ENCODE results near the gene FAM193A.
"Not testable (repeated sequence)": the region's sequence is repeated elsewhere in the genome, so short reads cannot be mapped to it uniquely, and the experiment has no call there.

FAM193A gene

DNA sequence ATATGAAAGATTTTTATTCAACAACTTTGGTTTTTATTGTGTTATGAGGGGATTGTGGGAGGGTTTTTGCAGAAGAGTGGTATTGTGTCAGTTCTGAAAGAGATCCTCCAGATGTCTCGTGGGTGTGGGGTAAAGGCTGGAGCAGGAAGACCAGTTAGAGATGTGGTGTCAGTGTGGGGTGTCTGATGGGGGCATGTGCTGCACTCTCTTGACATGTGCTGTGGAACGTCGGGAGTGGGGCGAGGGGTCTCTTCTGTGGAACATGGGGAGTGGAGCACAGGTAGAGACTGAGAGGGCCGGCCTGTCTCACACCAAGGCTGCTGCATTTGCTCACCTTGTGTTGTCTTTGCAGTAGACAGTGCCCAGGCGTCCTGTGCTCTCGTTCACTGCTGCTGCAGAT lies 37.6 kb downstream of the FAM193A start:
- no peak for DNase-seq (ENCODE audit: low read depth in 2 of 2)

DNA sequence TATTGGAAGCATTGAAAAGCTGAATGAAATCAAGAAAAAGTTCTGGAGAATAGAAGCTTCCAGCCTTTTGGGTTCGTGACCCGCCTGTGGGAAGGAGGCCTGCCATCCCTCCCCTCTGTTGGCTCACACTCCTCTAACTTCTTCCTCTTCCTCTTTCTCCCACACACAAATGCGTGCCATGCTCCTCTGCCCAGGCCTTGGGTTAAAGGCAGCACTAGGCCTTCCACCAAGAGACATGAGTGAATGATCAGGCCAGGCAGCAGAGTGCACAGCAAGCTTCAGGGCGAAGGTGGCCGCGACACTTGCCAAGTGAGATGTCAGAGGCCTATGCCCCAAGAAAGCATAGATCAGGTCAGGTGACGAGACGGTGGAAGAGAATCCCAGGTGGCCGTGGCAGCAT lies 38.4 kb downstream of the FAM193A start:
- no peak for DNase-seq (ENCODE audit: low read depth in 2 of 2)

DNA sequence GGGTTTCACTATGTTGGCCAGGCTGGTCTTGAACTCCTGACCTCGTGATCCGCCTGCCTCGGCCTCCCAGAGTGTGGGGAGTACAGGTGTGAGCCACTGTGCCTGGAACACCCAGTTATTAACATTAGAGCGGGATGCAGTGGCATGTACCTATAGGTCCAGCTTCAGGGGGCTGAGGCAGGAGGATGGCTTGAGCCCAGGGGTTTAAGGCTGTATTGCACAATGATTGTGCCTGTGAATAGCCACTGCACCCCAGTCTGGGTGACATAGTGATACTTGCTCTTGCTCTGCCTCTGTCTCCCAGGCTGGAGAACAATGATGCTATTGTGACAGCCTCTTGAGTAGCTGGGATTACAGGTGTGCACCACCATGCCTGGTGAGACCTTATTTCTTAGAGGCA lies 39.8 kb downstream of the FAM193A start:
- DNase-seq (ENCODE audit: low read depth in 2 of 2) = no peak

DNA sequence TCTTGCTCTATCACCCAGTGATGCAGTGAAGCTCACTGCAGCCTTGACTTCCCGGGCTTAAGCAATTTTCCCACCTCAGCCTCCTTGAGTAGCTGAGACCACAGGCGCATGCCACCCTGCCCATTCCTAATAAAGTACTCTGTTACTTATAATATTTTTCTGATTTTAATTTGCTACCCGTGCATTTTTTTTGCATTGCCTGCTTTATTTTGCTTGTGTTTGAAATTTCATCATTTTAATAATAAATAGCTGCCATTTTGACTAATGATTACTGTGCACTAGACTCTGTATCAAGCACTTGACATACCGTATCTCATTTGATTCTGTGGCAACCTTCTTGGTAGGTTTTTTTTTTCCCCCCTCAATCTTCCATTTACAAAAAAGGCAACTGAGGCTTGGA lies 41.7 kb downstream of the FAM193A start:
- no peak for DNase-seq (ENCODE audit: low read depth in 2 of 2)

DNA sequence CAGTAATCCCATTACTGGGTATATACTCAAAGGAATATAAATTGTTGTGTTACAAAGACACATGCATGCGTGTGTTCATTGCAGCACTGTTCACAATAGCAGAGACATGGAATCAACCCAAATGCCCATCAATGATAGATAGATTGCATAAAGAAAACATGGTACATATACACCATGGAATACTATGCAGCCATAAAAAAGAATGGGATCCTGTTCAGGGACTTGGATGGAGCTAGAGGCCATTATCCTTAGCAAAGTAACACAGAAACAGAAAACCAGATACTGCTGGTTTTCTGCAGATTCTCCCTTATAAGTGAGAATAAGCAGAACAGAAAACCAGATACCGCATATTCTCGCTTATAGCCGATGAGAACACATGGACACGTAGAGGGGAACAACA lies 43.5 kb downstream of the FAM193A start:
- DNase-seq (ENCODE audit: low read depth in 2 of 2) = no peak

DNA sequence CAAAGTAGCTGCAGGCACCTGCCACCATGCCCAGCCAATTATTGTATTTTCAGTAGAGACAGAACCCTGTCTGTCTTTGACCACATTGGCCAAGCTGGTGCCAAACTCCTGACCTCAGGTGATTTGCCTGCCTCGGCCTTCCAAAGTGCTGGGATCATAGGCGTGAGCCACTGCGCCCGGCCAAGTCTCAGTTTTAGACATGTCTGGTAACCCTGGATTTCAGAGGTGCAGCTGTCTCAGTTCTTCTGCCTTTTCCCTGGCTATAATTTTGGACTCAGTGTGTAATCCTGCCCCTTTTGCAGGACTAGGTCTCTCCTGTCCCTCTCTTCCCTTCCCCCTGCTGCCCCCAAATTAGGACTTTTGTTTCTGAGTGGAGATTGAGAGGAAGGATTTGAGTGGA lies 46.6 kb downstream of the FAM193A start:
- DNase-seq (ENCODE audit: low read depth in 2 of 2) = no peak

DNA sequence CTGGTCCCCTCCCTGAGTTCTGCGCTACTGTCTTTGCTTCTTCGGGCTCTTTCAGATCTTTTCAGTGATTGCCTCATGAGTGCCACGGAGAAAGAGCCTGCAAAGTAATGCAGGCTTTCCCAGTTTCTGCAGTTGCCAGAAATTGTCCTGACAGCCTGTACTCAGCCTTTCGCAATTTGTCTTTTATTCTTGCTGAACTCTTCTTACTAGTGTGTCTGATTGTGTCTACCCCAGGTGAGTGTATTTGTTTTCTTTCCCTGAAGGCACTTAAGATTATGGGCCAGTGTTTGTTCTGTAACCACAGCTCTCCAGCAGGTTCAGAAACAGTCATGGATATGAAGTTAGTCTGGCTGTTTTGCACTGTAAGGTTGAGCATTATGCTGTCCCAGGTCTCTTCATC lies 47.1 kb downstream of the FAM193A start:
- DNase-seq (ENCODE audit: low read depth in 2 of 2) = no peak

DNA sequence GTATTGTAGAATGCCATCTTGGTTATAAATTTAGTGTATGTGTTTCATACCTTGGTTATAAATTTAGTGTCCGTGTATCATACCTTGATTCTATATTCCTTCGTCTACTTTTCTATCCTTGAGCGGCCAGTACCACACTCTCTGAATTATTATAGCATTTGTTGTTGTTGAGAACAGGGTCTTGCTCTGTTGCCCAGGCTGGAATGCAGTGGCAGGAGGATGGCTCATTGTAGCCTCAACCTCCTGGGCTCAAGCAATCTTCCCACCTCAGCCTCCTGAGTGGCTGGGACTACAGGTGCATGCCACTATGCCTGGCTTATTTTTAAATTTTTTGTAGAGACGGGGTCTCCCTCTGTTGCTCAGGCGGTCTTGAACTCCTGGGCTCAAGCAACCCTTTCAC lies 50.1 kb downstream of the FAM193A start:
- DNase-seq (ENCODE audit: low read depth in 2 of 2) = no peak

DNA sequence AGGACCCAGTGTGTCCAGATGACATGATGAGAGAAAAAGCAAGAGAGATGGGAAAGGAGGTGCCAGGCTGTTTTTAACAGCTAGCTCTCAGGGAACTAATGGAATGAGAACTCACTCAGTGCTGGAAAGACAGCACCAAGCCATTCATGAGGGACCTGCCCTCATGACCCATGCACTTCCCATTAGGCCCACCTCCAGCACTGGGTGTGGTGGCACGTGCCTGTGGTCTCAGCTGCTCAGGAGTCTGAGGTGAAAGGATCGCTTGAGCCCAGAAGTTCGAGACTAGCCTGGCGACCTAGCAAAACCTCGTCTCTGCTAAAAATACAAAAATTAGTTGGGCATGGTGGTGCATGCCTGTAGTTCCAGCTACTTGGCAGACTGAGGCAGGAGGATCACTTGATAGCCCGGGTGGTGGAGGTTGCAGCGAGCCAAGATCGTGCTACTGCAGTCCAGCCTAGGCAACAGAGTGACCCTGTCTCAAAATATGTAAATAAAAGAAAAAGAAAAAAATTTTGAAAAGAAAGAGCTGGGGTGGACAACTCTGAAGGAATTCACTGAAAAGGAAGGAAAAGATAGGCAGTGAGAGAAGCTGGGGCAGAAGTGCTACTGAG lies 50.9 kb downstream of the FAM193A start:
- no peak for DNase-seq (ENCODE audit: low read depth in 2 of 2)

DNA sequence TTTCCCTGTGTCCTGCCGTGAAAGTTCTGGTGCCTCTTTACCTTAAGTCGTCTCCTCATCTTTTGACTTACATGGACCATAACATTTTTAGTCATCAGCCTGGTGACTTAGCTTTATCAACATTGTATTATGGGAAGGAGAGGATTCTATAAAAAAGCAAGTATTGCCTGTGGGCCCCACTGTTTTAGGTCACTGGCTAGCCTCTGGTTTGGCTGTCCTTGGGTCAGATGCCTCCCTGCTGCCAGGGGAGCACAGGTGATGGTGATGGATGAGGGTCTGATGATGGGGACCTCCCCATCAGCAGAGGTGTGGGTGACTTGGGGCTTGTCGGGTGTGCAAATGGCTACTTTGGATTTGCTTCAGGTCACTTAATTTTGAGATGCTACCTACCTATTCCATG lies 51.8 kb downstream of the FAM193A start:
- DNase-seq (ENCODE audit: low read depth in 2 of 2) = no peak

DNA sequence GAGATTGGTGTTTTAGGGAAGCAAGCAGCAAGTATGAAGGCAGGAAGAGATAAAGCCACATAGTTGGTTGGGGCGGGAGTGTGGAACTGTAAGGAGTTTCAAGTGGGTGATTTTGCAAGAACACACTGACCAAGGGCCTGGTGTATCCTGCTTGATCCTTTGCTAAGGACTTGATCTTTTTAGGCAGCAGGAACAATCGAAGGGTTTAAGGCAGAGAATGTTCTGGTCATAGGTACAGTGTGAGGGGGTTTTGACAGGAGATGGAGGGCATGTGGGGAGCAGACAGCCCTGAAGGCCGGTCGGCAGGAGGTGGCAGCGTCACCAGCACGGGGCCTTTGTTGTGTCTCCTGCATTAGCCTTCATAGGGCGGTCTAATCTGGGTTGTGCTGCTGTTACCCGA lies 54.7 kb downstream of the FAM193A start:
- no peak for DNase-seq (ENCODE audit: low read depth in 2 of 2)

DNA sequence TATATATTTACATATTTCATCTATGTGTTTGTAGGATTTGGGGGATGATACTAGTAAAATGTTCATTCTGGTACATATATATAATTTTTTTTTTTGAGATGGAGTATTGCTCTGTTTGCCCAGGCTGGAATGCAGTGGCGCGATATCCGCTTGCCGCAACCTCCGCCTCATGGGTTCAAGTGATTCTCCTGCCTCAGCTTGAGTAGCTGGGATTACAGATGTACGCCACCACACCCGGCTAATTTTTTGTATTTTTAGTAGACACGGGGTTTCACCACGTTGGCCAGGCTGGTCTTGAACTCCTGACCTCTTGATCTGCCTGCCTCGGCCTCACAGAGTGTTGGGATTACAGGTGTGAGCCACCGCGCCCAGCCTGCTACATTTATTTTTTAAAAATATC lies 55.6 kb downstream of the FAM193A start:
- not testable (repeated sequence) for DNase-seq (ENCODE audit: low read depth in 2 of 2)

DNA sequence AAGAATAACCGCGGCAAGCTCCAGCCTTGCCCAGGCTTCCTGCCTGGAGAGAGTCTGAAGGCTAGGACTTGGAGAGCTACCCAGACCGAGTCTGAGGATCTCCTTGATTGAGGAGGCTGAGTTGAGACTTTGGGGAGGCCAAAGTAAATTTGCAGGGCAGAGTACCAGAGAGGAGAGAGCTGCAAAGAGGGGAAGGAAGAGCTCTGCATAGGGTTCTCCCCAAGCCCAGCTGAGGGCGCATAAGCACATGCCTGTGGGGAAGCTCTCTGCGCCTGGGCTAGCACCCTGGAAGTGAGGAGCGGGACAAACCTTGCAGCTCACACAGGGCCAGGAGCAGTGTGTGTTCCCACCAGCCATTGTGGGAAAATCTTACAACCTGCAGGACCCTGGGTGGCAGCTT lies 56.1 kb downstream of the FAM193A start:
- no peak for DNase-seq (ENCODE audit: low read depth in 2 of 2)

DNA sequence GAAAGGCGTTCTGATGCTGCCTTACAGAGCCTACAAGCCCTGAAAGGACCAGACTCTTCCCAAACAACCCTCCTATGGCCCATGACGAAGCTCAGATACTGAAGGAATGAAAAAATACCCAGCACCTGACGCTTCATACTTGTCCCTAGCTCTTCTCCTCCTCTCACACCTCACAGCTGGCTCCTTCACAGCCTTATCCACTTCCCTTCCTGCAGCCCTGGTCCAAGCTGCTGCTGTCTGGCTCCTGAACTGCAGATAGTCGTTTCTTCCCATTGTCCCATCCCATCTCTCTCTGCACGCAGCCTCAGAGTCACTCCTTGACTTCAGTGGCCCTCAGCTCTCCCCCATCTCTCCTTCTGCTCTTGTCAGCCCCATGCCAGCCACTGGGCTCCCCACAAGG lies 56.6 kb downstream of the FAM193A start:
- DNase-seq (ENCODE audit: low read depth in 2 of 2) = no peak

DNA sequence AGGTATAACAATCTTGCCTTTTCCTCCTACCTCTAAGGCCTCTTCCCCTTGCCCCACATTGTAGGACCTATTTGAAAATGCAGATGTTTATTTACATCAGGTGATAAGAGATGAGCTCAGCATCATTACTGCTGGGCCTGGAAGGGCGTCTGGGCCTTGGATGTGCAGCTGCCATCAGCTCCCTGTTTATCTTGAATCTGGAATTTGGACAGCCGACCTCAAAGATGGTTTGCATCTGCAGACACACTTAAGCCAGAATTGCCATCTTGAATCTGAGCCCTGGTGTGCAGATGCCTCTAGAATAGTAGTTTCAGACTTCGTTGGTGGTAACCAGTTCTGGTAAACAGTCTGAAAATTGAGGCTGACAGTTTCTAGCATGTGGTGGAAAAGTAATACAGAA lies 59.0 kb downstream of the FAM193A start:
- DNase-seq (ENCODE audit: low read depth in 2 of 2) = no peak

DNA sequence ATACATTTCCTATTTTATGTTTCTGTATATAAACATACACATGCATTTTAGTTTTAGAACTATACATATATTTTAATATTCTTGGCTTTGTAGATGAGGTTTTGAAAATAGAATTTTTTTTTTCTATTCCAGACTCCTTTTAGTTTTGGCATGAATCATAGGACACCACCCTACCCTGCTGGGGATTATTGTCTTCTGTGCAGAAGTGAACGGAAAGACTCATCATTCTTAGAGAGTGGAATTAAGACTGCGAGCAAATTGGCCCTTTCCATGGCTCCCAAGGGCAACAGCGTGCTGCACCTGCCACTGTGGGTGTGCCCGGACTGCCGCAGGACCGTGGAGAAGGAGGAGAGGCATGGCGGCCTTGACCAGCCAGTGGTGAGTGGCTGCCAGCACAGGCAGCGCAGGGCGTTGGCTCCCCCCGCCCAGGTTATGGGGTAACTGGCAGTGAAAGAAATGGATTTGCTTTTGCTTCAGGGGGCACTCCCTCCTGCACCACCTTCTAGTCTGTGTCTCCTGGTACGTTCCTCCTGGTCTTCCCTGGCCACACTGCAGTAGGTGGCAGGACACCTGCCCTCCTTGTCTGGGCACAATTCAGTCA lies 59.6 kb downstream of the FAM193A start:
- no peak for DNase-seq (ENCODE audit: low read depth in 2 of 2)

DNA sequence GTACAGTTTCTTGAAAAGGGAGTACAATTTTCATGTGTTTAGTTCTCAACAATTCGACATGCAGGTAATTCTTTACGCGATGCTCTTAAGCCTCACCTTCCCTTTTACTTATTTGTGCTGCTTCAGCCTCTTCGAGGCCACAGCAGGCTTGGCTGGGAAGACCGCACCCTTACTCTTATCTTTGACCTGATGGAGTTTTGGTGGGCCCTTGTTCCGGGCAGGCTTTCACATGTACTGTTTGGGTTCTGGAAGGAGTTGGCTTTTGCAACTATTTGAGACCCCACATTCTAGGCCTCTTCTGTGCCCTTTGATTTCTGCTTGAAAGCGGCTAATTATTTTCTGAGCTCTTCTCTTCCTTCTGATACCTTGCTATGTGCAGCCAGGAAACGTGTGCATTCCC lies 60.2 kb downstream of the FAM193A start:
- no peak for DNase-seq (ENCODE audit: low read depth in 2 of 2)

DNA sequence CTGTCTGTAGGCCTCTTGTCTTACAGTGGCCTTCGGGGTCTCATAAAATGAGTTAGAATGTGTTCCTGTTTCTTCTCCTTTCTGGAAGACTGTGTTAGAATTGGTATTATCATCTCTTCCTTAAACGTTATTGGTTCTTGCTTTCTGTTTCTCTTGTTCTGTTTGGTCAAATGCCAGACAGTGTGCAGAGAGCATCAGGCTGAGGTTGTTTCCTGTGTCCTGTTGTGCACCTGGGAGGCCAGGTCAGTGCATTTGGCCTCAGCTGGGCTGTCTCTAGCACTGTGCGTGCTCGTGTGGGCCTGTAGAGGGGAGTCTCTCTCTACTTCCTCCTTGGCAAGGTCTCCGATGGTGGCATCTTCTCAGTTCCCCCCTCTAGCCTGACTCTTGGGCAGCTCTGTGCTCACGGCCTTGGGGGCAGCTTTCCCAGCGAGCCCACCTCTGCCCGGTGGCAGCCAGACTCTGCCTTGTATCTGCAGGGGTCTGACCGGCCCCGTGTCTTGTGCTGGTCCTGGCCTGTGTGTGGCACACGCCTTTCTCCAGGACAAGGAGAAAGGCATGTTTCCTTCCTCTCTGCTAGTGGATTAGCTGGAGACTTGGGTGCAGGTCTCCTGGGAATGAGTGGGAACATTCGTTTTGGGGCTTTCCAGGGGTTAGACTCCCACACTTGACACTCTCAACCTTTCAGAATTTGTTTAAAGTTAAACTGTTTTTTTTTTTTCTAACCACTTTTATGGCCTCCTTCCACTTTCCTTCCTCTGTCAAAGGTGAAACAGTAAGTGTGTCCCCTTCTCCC lies 62.3 kb downstream of the FAM193A start:
- DNase-seq (ENCODE audit: low read depth in 2 of 2) = no peak

DNA sequence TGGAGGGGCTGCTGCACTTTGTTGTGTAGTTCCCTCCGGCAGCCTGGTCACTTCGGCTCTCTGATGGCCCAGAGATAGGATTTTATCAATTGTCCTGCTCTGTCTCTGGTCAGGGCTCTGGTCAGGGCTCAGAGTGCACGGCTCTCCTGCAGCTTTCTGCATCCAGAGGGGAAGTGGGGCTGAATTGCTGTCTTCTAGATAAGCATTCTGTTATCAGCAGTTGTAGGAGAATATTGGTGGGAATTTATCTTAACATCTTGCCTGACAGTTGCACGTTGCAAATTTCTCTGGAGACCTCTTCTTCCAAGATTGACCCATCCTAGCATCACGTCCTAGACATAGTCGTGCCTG lies 62.8 kb downstream of the FAM193A start:
- no peak for DNase-seq (ENCODE audit: low read depth in 2 of 2)

DNA sequence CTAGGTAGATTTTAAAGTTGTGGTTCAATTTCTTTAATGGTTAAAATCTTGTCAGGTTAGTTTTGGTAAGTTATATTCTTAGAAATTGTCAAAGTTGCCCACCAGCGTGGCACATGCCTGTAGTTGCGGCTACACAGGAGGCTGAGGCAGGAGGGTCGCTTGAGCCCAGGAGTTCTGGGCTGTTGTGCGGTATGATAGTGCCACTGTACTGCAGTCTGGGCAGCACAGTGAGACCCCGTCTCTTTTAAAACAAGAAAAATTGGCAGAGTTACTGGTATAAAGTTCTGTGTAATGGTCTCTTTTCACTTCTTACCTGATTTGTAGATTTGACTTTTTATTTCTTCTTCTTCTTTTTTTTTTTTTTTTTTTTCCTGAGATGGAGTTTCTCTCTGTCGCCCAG lies 64.4 kb downstream of the FAM193A start:
- no peak for DNase-seq (ENCODE audit: low read depth in 2 of 2)

DNA sequence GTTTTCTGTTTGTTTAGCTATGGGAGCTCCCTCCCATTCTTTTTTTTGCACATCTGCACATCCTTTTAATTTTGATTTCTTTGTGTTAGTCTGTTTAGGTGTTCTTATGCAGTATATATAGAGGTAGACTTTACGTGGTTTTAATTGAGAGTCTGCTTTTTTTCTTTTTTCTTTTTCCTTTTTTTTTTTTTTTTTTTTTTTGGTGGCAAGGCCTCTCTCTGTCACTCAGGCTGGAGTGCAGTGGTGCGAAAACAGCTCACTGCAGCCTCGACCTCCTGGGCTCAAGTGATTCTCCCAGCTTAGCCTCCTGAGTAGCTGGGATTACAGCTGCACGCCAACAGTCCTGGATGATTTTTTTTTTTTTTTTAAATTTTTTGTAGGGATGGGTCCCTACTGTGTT lies 68.2 kb downstream of the FAM193A start:
- DNase-seq (ENCODE audit: low read depth in 2 of 2) = no peak

DNA sequence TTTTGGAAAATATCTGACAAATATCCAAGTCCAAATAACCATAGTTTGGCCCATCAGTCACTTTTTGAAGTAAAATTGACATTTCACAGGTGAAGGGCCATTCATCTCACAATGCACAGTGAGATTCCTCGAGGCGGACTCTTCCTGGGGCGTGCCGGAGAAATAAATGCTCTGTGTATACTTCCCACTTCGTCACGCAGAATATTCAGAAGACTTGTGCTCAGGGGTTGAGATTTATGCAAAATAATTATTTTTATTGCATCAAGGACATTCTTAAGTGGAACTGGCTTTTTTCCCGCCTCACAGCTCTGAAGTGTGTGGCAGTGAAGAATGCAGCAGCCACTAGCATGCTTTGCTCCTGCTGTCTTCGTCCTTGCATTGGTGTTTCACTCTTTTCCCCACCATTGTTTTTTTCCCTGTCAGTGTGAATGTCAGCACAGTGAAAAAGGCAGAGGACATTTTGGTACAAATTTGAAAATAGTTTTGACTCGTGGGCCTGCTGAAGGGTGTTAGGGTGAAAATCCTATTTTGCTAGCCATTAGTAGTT lies 70.6 kb downstream of the FAM193A start:
- no peak for DNase-seq (ENCODE audit: low read depth in 2 of 2)

DNA sequence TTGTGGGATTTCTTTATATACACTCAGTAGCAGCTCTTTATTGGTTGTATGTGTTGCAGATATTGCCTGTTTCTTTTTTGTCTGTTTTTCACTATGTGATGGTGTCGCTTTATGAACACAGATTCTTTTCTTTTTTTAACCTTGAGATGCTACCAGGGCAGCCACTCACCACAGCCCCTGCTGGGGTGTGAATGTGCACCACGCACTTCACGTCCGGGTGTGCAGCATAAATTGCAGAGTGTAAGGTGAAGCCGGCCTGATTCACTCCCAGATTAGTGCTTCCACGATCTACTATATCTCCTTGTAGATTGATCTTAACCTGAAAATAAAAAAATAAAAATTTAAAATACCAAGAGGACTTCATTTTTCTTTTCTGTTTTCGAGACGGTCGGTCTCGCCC lies 71.4 kb downstream of the FAM193A start:
- DNase-seq (ENCODE audit: low read depth in 2 of 2) = no peak
